H9 (cell line): ENCODE measurements around the gene CACNA2D3. TPM values are rescaled to one million over a fixed set of nuclear protein-coding genes. Genes with fewer than 3 reads are reported as not detected.

Experiments
- DNase-seq: peaks from one replicate; pipeline ENCODE4 v3.0.0-alpha.2; 2017
- H2AFZ ChIP-seq: one replicate; pipeline ENCODE4 v1.6.1; 2013; ENCODE audit warnings: mild to moderate bottlenecking, low read length, control low read depth, moderate library complexity
- H2AK5ac ChIP-seq: 2 replicates; pipeline ENCODE4 v1.6.1; 2013; ENCODE audit warnings: low read length, control low read depth, mixed read lengths; ENCODE audit not compliant: insufficient read length
- H2BK120ac ChIP-seq: one replicate; pipeline ENCODE4 v1.6.1; 2013; ENCODE audit warnings: low read depth, mild to moderate bottlenecking, low read length, control low read depth, inconsistent platforms; ENCODE audit not compliant: poor library complexity, severe bottlenecking
- H2BK12ac ChIP-seq: 2 replicates; pipeline ENCODE4 v1.6.1; 2013; ENCODE audit warnings: low read length, control low read depth, mixed read lengths, low read depth; ENCODE audit not compliant: insufficient read length
- H2BK15ac ChIP-seq: 2 replicates; pipeline ENCODE4 v1.6.1; 2013; ENCODE audit warnings: low read depth, low read length, control low read depth
- H2BK20ac ChIP-seq: one replicate; pipeline ENCODE4 v1.6.1; 2013; ENCODE audit warnings: low read depth, mild to moderate bottlenecking, low read length, control low read depth, inconsistent platforms; ENCODE audit not compliant: poor library complexity, severe bottlenecking
- H2BK5ac ChIP-seq: 2 replicates; pipeline ENCODE4 v1.6.1; 2013; ENCODE audit warnings: low read length, control low read depth, mixed read lengths; ENCODE audit not compliant: insufficient read length
- H3K14ac ChIP-seq: 2 replicates; pipeline ENCODE4 v1.6.1; 2013; ENCODE audit warnings: low read length, control low read depth; ENCODE audit not compliant: insufficient read depth
- H3K18ac ChIP-seq: 2 replicates; pipeline ENCODE4 v1.6.1; 2013; ENCODE audit warnings: low read depth, mild to moderate bottlenecking, mixed read lengths, low read length, control low read depth; ENCODE audit not compliant: insufficient read length
- H3K23ac ChIP-seq: 2 replicates; pipeline ENCODE4 v1.6.1; 2013; ENCODE audit warnings: low read length, control low read depth, mixed read lengths, low read depth; ENCODE audit not compliant: insufficient read length
- H3K23me2 ChIP-seq: 2 replicates; pipeline ENCODE4 v1.6.1; 2013; ENCODE audit warnings: low read depth, mild to moderate bottlenecking, mixed read lengths, low read length, control low read depth; ENCODE audit not compliant: insufficient read length, poor library complexity, severe bottlenecking
- H3K27ac ChIP-seq: 2 replicates; pipeline ENCODE4 v1.5.1; 2013; ENCODE audit warnings: low read length, control low read depth, mixed read lengths, low read depth; ENCODE audit not compliant: insufficient read length
- H3K27me3 ChIP-seq: 2 replicates; pipeline ENCODE4 v1.6.1; 2013; ENCODE audit warnings: low read length, control low read depth, inconsistent platforms; ENCODE audit not compliant: insufficient read depth
- H3K4ac ChIP-seq: 2 replicates; pipeline ENCODE4 v1.6.1; 2013; ENCODE audit warnings: low read depth, mild to moderate bottlenecking, control low read depth, inconsistent platforms, low read length, moderate library complexity
- H3K4me1 ChIP-seq: 2 replicates; pipeline ENCODE4 v1.6.1; 2013; ENCODE audit warnings: low read length, control low read depth, inconsistent platforms; ENCODE audit not compliant: insufficient read depth
- H3K4me2 ChIP-seq: 2 replicates; pipeline ENCODE4 v1.6.1; 2013; ENCODE audit warnings: low read length, control low read depth, mixed read lengths; ENCODE audit not compliant: insufficient read length, insufficient read depth
- H3K56ac ChIP-seq: 2 replicates; pipeline ENCODE4 v1.6.1; 2013; ENCODE audit warnings: low read depth, mild to moderate bottlenecking, mixed read lengths, low read length, control low read depth; ENCODE audit not compliant: insufficient read length
- H3K79me1 ChIP-seq: 2 replicates; pipeline ENCODE4 v1.6.1; 2013; ENCODE audit warnings: low read depth, mild to moderate bottlenecking, moderate library complexity, low read length, control low read depth, inconsistent platforms; ENCODE audit not compliant: insufficient read depth, poor library complexity, severe bottlenecking
- H3K79me2 ChIP-seq: 2 replicates; pipeline ENCODE4 v1.6.1; 2013; ENCODE audit warnings: low read length, control low read depth, inconsistent platforms; ENCODE audit not compliant: insufficient read depth
- H3K9ac ChIP-seq: 2 replicates; pipeline ENCODE4 v1.6.1; 2013; ENCODE audit warnings: low read length, control low read depth, mixed read lengths; ENCODE audit not compliant: insufficient read length; ENCODE audit errors: extremely low read depth
- H3K9me3 ChIP-seq: one replicate; pipeline ENCODE4 v1.6.1; 2013; ENCODE audit warnings: low read depth, low read length, inconsistent platforms; ENCODE audit not compliant: control insufficient read depth
- H3T11ph ChIP-seq: one replicate; pipeline ENCODE4 v1.6.1; 2013; ENCODE audit warnings: mild to moderate bottlenecking, low read length, control low read depth, inconsistent platforms
- H4K20me1 ChIP-seq: one replicate; pipeline ENCODE4 v1.6.1; 2013; ENCODE audit not compliant: control insufficient read depth, insufficient read length, insufficient read depth
- H4K5ac ChIP-seq: 2 replicates; pipeline ENCODE4 v1.6.1; 2013; ENCODE audit warnings: low read depth, mild to moderate bottlenecking, mixed read lengths, low read length, control low read depth; ENCODE audit not compliant: insufficient read length
- H4K8ac ChIP-seq: replicated peaks from 2 replicates; pipeline ENCODE4 v1.6.1; 2013; ENCODE audit warnings: low read length, control low read depth, mixed read lengths, low read depth; ENCODE audit not compliant: insufficient read length
- H4K91ac ChIP-seq: 2 replicates; pipeline ENCODE4 v1.6.1; 2013; ENCODE audit warnings: low read depth, mild to moderate bottlenecking, moderate library complexity, mixed read lengths, low read length, control low read depth; ENCODE audit not compliant: insufficient read length
- H3K27ac Mint-ChIP-seq, 3 experiments: 2 replicates in 2 of 3; 3 replicates in 1 of 3; pipeline ENCODE4 v1.8.0; 2020 to 2021; ENCODE audit warnings: mixed read lengths in 3 of 3, mild to moderate bottlenecking in 1 of 3, moderate library complexity in 1 of 3
- H3K27me3 Mint-ChIP-seq: 2 replicates; pipeline ENCODE4 v1.8.0; 2021; ENCODE audit warnings: low read depth, mild to moderate bottlenecking, moderate library complexity, mixed read lengths
- H3K36me3 Mint-ChIP-seq, 3 experiments: 2 replicates in 2 of 3; 3 replicates in 1 of 3; pipeline ENCODE4 v1.8.0; 2020 to 2021; ENCODE audit warnings: low read depth in 3 of 3, mixed read lengths in 3 of 3; ENCODE audit not compliant: insufficient read depth in 1 of 3
- H3K4me1 Mint-ChIP-seq, 2 experiments: 2 replicates each; pipeline ENCODE4 v1.8.0; 2020; ENCODE audit warnings: mixed read lengths in 2 of 2
- H3K4me3 Mint-ChIP-seq, 2 experiments: 2 replicates in 1 of 2; 3 replicates in 1 of 2; pipeline ENCODE4 v1.8.0; 2020 to 2021; ENCODE audit warnings: mild to moderate bottlenecking in 2 of 2, mixed read lengths in 2 of 2, moderate library complexity in 1 of 2
- H3K9me3 Mint-ChIP-seq, 2 experiments: 2 replicates in 1 of 2; 3 replicates in 1 of 2; pipeline ENCODE4 v1.8.0; 2020; ENCODE audit warnings: mild to moderate bottlenecking in 2 of 2, mixed read lengths in 2 of 2, moderate library complexity in 1 of 2
- WGBS: extraction: QIAGEN DNeasy Blood & Tissue Kit; methylation state at CpG from one replicate; pipeline ENCODE4 v1.1.7; 2013; ENCODE audit warnings: missing lambda C conversion rate, low lambda C conversion rate, mixed read lengths; ENCODE audit not compliant: insufficient read length; ENCODE audit errors: extremely low coverage; 5-methylcytosine and 5-hydroxymethylcytosine counted together
- total RNA-seq: library from RNA; stranded (reverse); gene quantifications from 2 replicates; pipeline ENCODE4 v1.2.1, GENCODE V29; 2021
- TF ChIP-seq, protein P1 (sequence below): fragments of 200-600 bp; sonication (generic); conservative IDR thresholded peaks from 3 replicates; pipeline ENCODE4 v1.8.0; 2021; ENCODE audit warnings: antibody characterized with exemption, mild to moderate bottlenecking

CACNA2D3 gene
- total RNA-seq, 1 experiment from 2014 or later = 3.2 TPM

DNA sequence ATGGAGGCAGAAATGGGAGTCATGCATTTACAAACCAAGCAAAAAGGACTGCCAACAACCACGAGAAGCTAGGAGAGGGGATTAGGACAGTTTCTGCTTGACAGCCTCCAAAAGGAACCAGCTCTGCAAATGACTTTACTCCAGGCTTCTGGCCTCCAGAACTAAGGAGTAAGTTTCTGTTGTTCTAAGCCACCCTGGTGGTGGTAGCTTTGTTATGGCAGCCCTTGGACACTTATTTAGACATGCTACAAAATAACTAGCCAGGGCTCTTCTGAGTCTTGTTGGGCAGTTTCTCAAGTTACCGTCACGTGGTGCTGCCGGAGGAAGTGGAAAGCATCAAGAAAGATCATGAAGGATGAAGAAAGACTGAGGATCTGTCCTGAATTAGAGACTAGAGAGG, 419.0 kb downstream of the CACNA2D3 start:
- no peak overlapping the region for H3K4ac ChIP-seq
- no peak overlapping the region for H4K8ac ChIP-seq
- no peak overlapping the region for H3K9ac ChIP-seq
- H3K23me2 ChIP-seq = no peaks in the 10 kb centered on the region
- H2BK12ac ChIP-seq = no peak overlapping the region
- H4K91ac ChIP-seq = no peak overlapping the region
- no peak overlapping the region for H3K23ac ChIP-seq
- Mint-ChIP-seq H3K4me3 (no peak overlapping the region), H3K9me3 (no peaks in the 10 kb centered on the region; a peak in 1 of 5 replicates), H3K36me3 (no peaks in the 10 kb centered on the region), H3K4me1 (peaks cover 3% of the 10 kb centered on the region in 2 experiments), H3K27me3 (no peaks in the 10 kb centered on the region), H3K27ac (no peak overlapping the region)
- no peak overlapping the region for H4K5ac ChIP-seq
- no peak overlapping the region for H3K4me2 ChIP-seq
- no peaks in the 10 kb centered on the region for H4K20me1 ChIP-seq
- H3K18ac ChIP-seq = no peak overlapping the region
- H2BK5ac ChIP-seq = no peak overlapping the region
- no peak for DNase-seq
- H3K56ac ChIP-seq = no peak overlapping the region
- no peak overlapping the region for H3K14ac ChIP-seq
- no peak overlapping the region for H2BK15ac ChIP-seq
- no peak overlapping the region for H2BK120ac ChIP-seq
- H2BK20ac ChIP-seq = no peak overlapping the region
- no peak overlapping the region for H3K27ac ChIP-seq
- no peaks in the 10 kb centered on the region for H3K9me3 ChIP-seq
- H3T11ph ChIP-seq = no peak overlapping the region
- H2AFZ ChIP-seq = no peak overlapping the region
- TF ChIP-seq, protein P1, sequence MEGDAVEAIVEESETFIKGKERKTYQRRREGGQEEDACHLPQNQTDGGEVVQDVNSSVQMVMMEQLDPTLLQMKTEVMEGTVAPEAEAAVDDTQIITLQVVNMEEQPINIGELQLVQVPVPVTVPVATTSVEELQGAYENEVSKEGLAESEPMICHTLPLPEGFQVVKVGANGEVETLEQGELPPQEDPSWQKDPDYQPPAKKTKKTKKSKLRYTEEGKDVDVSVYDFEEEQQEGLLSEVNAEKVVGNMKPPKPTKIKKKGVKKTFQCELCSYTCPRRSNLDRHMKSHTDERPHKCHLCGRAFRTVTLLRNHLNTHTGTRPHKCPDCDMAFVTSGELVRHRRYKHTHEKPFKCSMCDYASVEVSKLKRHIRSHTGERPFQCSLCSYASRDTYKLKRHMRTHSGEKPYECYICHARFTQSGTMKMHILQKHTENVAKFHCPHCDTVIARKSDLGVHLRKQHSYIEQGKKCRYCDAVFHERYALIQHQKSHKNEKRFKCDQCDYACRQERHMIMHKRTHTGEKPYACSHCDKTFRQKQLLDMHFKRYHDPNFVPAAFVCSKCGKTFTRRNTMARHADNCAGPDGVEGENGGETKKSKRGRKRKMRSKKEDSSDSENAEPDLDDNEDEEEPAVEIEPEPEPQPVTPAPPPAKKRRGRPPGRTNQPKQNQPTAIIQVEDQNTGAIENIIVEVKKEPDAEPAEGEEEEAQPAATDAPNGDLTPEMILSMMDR = 0 out of 3 replicates have a peak, but pooled peaks have one; percentile 13
- H2AK5ac ChIP-seq = no peak overlapping the region
- no peaks in the 10 kb centered on the region for H3K4me1 ChIP-seq
- WGBS = no CpG with 5 or more reads among the region's 4 CpGs
- no peaks in the 10 kb centered on the region for H3K27me3 ChIP-seq
- H3K79me2 ChIP-seq = no peaks in the 10 kb centered on the region
- H3K79me1 ChIP-seq = no peaks in the 10 kb centered on the region
